ENCODE results near the gene UHRF1.

UHRF1 gene

DNA sequence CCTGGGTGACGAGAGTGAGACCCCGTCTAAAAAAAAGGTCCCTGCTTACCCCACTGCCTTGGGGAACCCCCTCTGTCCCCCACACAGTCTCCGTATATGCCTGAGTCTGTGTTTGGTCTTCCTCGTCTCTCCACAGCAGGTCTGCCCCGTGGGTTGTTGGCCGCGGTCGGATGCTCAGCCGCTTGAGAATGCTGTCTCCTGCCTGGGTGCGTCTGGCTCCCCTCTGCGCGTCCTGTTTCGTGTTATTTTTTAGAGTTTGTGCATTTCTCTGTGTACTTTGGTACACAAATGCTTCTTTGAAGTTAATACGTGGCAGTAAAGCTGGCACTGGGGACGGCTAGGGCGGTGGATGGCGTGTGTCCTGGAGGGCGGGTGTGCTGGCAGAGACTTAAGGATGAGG lies 94.5 kb downstream of the UHRF1 start:
- Histone ChIP-seq H3K4me1 (ENCODE audit: insufficient read depth, low read length, poor library complexity, severe bottlenecking) (no peaks in the 10 kb centered on the region), H2AFZ (ENCODE audit: low read length) (no peak overlapping the region), H3K27me3 (ENCODE audit: insufficient read depth, low read length, poor library complexity, severe bottlenecking) (no peaks in the 10 kb centered on the region), H4K20me1 (ENCODE audit: insufficient read depth, low read length, poor library complexity, severe bottlenecking) (peaks cover 52% of the 10 kb centered on the region), H3K9ac (ENCODE audit: low read depth, low read length, poor library complexity, severe bottlenecking) (no peak overlapping the region), H3F3A (ENCODE audit: low read depth) (no peaks in the 10 kb centered on the region), H3K4me2 (ENCODE audit: low read depth, low read length, poor library complexity, severe bottlenecking) (no peak overlapping the region), H3K9me2 (replicated peaks; ENCODE audit: low read depth, low read length) (no peaks in the 10 kb centered on the region), H3K4me3 (ENCODE audit: low read length, poor library complexity, severe bottlenecking) (no peak overlapping the region), H3K9me3 (ENCODE audit: insufficient read depth, low read depth, low read length) (no peaks in the 10 kb centered on the region), H3K36me3 (ENCODE audit: insufficient read depth, low read length) (peaks cover 11% of the 10 kb centered on the region; the same call in 1 of the 2 replicates), H3K79me2 (ENCODE audit: insufficient read depth, low read length) (peaks cover 95% of the 10 kb centered on the region)
- TF ChIP-seq EZH2phosphoT487 (IDR thresholded peaks at IDR 0.05; ENCODE audit: borderline replicate concordance), result no peak
- TF ChIP-seq, protein P1, sequence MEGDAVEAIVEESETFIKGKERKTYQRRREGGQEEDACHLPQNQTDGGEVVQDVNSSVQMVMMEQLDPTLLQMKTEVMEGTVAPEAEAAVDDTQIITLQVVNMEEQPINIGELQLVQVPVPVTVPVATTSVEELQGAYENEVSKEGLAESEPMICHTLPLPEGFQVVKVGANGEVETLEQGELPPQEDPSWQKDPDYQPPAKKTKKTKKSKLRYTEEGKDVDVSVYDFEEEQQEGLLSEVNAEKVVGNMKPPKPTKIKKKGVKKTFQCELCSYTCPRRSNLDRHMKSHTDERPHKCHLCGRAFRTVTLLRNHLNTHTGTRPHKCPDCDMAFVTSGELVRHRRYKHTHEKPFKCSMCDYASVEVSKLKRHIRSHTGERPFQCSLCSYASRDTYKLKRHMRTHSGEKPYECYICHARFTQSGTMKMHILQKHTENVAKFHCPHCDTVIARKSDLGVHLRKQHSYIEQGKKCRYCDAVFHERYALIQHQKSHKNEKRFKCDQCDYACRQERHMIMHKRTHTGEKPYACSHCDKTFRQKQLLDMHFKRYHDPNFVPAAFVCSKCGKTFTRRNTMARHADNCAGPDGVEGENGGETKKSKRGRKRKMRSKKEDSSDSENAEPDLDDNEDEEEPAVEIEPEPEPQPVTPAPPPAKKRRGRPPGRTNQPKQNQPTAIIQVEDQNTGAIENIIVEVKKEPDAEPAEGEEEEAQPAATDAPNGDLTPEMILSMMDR (conservative IDR thresholded peaks at IDR 0.05; ENCODE audit: low read length), result no peak

- H3K9ac ChIP-seq (ENCODE audit: low read depth, low read length, poor library complexity, severe bottlenecking), result no peak overlapping the region
- H3K36me3 ChIP-seq (ENCODE audit: insufficient read depth, low read length), result peaks cover 14% of the 10 kb centered on the region; the same call in 1 of the 2 replicates
- TF ChIP-seq EZH2phosphoT487 (IDR thresholded peaks at IDR 0.05; ENCODE audit: borderline replicate concordance), result no peak
- TF ChIP-seq, protein P1 (conservative IDR thresholded peaks at IDR 0.05; ENCODE audit: low read length), result no peak
- H3K4me1 ChIP-seq (ENCODE audit: insufficient read depth, low read length, poor library complexity, severe bottlenecking), result no peaks in the 10 kb centered on the region
- no peak overlapping the region for H3K4me3 ChIP-seq (ENCODE audit: low read length, poor library complexity, severe bottlenecking)
- H3K9me2 ChIP-seq (replicated peaks; ENCODE audit: low read depth, low read length), result no peaks in the 10 kb centered on the region
- peaks cover 99% of the 10 kb centered on the region for H3K79me2 ChIP-seq (ENCODE audit: insufficient read depth, low read length)
- H3K4me2 ChIP-seq (ENCODE audit: low read depth, low read length, poor library complexity, severe bottlenecking), result no peak overlapping the region
- H3K9me3 ChIP-seq (ENCODE audit: insufficient read depth, low read depth, low read length), result no peaks in the 10 kb centered on the region
- no peaks in the 10 kb centered on the region for H3F3A ChIP-seq (ENCODE audit: low read depth)
- no peaks in the 10 kb centered on the region for H3K27me3 ChIP-seq (ENCODE audit: insufficient read depth, low read length, poor library complexity, severe bottlenecking)
- no peak overlapping the region for H2AFZ ChIP-seq (ENCODE audit: low read length)
- peaks cover 54% of the 10 kb centered on the region for H4K20me1 ChIP-seq (ENCODE audit: insufficient read depth, low read length, poor library complexity, severe bottlenecking)
Measured at GRCh38 chr19:5005096-5005495, 95.8 kb downstream of the UHRF1 start.

DNA sequence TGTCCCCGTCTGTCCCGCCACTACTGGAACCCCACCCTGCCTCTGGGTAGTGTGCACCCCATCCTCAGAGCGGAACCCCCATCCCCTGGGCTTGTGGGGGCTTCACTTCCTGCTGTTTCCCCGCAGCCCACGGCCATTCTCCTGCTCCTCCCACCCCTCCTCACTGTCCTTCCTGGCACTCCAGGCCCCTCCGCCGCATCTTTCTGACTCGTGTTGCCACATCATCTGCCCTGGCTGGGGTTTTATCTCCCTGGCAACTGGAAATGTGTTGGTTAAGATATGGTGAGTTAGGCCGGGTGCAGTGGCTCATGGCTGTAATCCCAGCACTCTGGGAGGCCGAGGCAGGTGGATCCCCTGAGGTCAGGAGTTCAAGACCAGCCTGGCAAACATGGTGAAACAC lies 96.9 kb downstream of the UHRF1 start:
- H3K79me2 ChIP-seq (ENCODE audit: insufficient read depth, low read length), result peaks cover 100% of the 10 kb centered on the region

More for the DNA sequence above, 96.9 kb downstream of the UHRF1 start:
- Histone ChIP-seq H4K20me1 (ENCODE audit: insufficient read depth, low read length, poor library complexity, severe bottlenecking) (peaks cover 57% of the 10 kb centered on the region), H3K4me2 (ENCODE audit: low read depth, low read length, poor library complexity, severe bottlenecking) (no peak overlapping the region), H3F3A (ENCODE audit: low read depth) (no peaks in the 10 kb centered on the region), H3K4me3 (ENCODE audit: low read length, poor library complexity, severe bottlenecking) (no peak overlapping the region), H3K27me3 (ENCODE audit: insufficient read depth, low read length, poor library complexity, severe bottlenecking) (no peaks in the 10 kb centered on the region), H3K9me2 (replicated peaks; ENCODE audit: low read depth, low read length) (no peaks in the 10 kb centered on the region), H3K4me1 (ENCODE audit: insufficient read depth, low read length, poor library complexity, severe bottlenecking) (no peaks in the 10 kb centered on the region), H3K9me3 (ENCODE audit: insufficient read depth, low read depth, low read length) (no peaks in the 10 kb centered on the region), H3K9ac (ENCODE audit: low read depth, low read length, poor library complexity, severe bottlenecking) (no peak overlapping the region), H2AFZ (ENCODE audit: low read length) (no peak overlapping the region), H3K36me3 (ENCODE audit: insufficient read depth, low read length) (peaks cover 17% of the 10 kb centered on the region; the same call in 1 of the 2 replicates)
- TF ChIP-seq, protein P1 (conservative IDR thresholded peaks at IDR 0.05; ENCODE audit: low read length), result no peak
- TF ChIP-seq EZH2phosphoT487 (IDR thresholded peaks at IDR 0.05; ENCODE audit: borderline replicate concordance), result no peak
